ENCODE results near the gene ENO3.
"Not testable (repeated sequence)": the region's sequence is repeated elsewhere in the genome, so short reads cannot be mapped to it uniquely, and the experiment has no call there.

Gene ENO3

GRCh38 chr17:4920351-4921048 is 30.4 kb upstream of the ENO3 start:
- TF ChIP-seq EZH2phosphoT487 (IDR thresholded peaks at IDR 0.05; ENCODE audit: borderline replicate concordance, low read length) = no peak
- TF ChIP-seq CTCF (IDR thresholded peaks at IDR 0.05; ENCODE audit: low read depth, low read length, poor library complexity, severe bottlenecking) = no peak
- Histone ChIP-seq H3K36me3 (ENCODE audit: control insufficient read depth, low read length) (no peaks in the 10 kb centered on the region), H3K4me2 (ENCODE audit: low read length) (no peak overlapping the region), H3K27ac (ENCODE audit: low read depth, low read length) (no peak overlapping the region), H4K20me1 (ENCODE audit: control insufficient read depth, insufficient read depth, low read depth, low read length) (no peaks in the 10 kb centered on the region), H3K4me3 (ENCODE audit: low read length) (no peak overlapping the region), H3F3A (ENCODE audit: control insufficient read depth, insufficient read depth) (no peaks in the 10 kb centered on the region), H3K9me2 (replicated peaks; ENCODE audit: control insufficient read depth, low read length) (no peaks in the 10 kb centered on the region), H3K4me1 (ENCODE audit: control insufficient read depth, low read length) (no peaks in the 10 kb centered on the region), H3K79me2 (ENCODE audit: control insufficient read depth, low read length) (no peaks in the 10 kb centered on the region), H3K9me3 (ENCODE audit: control insufficient read depth, insufficient read depth, low read length) (no peaks in the 10 kb centered on the region), H3K27me3 (ENCODE audit: control insufficient read depth, low read length) (no peaks in the 10 kb centered on the region)

- H3F3A ChIP-seq (ENCODE audit: control insufficient read depth, insufficient read depth) = no peaks in the 10 kb centered on the region
- no peak overlapping the region for H3K4me3 ChIP-seq (ENCODE audit: low read length)
- no peaks in the 10 kb centered on the region for H3K9me3 ChIP-seq (ENCODE audit: control insufficient read depth, insufficient read depth, low read length)
- H3K27me3 ChIP-seq (ENCODE audit: control insufficient read depth, low read length) = no peaks in the 10 kb centered on the region
- H3K4me1 ChIP-seq (ENCODE audit: control insufficient read depth, low read length) = no peaks in the 10 kb centered on the region
- no peaks in the 10 kb centered on the region for H3K36me3 ChIP-seq (ENCODE audit: control insufficient read depth, low read length)
- no peak overlapping the region for H3K27ac ChIP-seq (ENCODE audit: low read depth, low read length)
- no peak overlapping the region for H3K4me2 ChIP-seq (ENCODE audit: low read length)
- TF ChIP-seq CTCF (IDR thresholded peaks at IDR 0.05; ENCODE audit: low read depth, low read length, poor library complexity, severe bottlenecking) (no peak), EZH2phosphoT487 (IDR thresholded peaks at IDR 0.05; ENCODE audit: borderline replicate concordance, low read length) (no peak)
- H4K20me1 ChIP-seq (ENCODE audit: control insufficient read depth, insufficient read depth, low read depth, low read length) = no peaks in the 10 kb centered on the region
- H3K9me2 ChIP-seq (replicated peaks; ENCODE audit: control insufficient read depth, low read length) = no peaks in the 10 kb centered on the region
- H3K79me2 ChIP-seq (ENCODE audit: control insufficient read depth, low read length) = no peaks in the 10 kb centered on the region
Observed at GRCh38 chr17:4921320-4921719, 29.6 kb upstream of the ENO3 start.

- not testable (repeated sequence) for H3K9me3 ChIP-seq (ENCODE audit: control insufficient read depth, insufficient read depth, low read length); H3K79me2 ChIP-seq (ENCODE audit: control insufficient read depth, low read length); H3F3A ChIP-seq (ENCODE audit: control insufficient read depth, insufficient read depth); H3K4me1 ChIP-seq (ENCODE audit: control insufficient read depth, low read length); H3K4me2 ChIP-seq (ENCODE audit: low read length); H3K9me2 ChIP-seq (replicated peaks; ENCODE audit: control insufficient read depth, low read length); H3K27me3 ChIP-seq (ENCODE audit: control insufficient read depth, low read length); H4K20me1 ChIP-seq (ENCODE audit: control insufficient read depth, insufficient read depth, low read depth, low read length); H3K27ac ChIP-seq (ENCODE audit: low read depth, low read length); H3K4me3 ChIP-seq (ENCODE audit: low read length); H3K36me3 ChIP-seq (ENCODE audit: control insufficient read depth, low read length)
Observed at GRCh38 chr17:4926577-4927335, 24.2 kb upstream of the ENO3 start.

- Histone ChIP-seq H3F3A (ENCODE audit: control insufficient read depth, insufficient read depth) (no peaks in the 10 kb centered on the region), H3K4me1 (ENCODE audit: control insufficient read depth, low read length) (no peaks in the 10 kb centered on the region), H3K79me2 (ENCODE audit: control insufficient read depth, low read length) (no peaks in the 10 kb centered on the region), H3K36me3 (ENCODE audit: control insufficient read depth, low read length) (no peaks in the 10 kb centered on the region), H3K9me3 (ENCODE audit: control insufficient read depth, insufficient read depth, low read length) (no peaks in the 10 kb centered on the region), H3K27me3 (ENCODE audit: control insufficient read depth, low read length) (no peaks in the 10 kb centered on the region), H3K9me2 (replicated peaks; ENCODE audit: control insufficient read depth, low read length) (no peaks in the 10 kb centered on the region), H4K20me1 (ENCODE audit: control insufficient read depth, insufficient read depth, low read depth, low read length) (no peaks in the 10 kb centered on the region), H3K4me3 (ENCODE audit: low read length) (no peak overlapping the region), H3K4me2 (ENCODE audit: low read length) (no peak overlapping the region), H3K27ac (ENCODE audit: low read depth, low read length) (no peak overlapping the region)
- TF ChIP-seq EZH2phosphoT487 (IDR thresholded peaks at IDR 0.05; ENCODE audit: borderline replicate concordance, low read length) = no peak
- TF ChIP-seq CTCF (IDR thresholded peaks at IDR 0.05; ENCODE audit: low read depth, low read length, poor library complexity, severe bottlenecking) = no peak
Observed at GRCh38 chr17:4928881-4929280, 22.0 kb upstream of the ENO3 start.
